Lower leg skin (tissue), 3 donors: ENCODE data around the gene PCDH9.

ENCODE experiments used
- POLR2A ChIP-seq, 2 donors: fragments of 450-650 bp; IDR thresholded peaks; one replicate each; pipeline ENCODE4 v1.6.1; 2016 to 2017; ENCODE audit warnings: antibody characterized with exemption in 2 of 2, mild to moderate bottlenecking in 1 of 2, moderate library complexity in 1 of 2
- TF ChIP-seq, protein P1 (sequence below), 3 donors: fragments of 450-650 bp; IDR thresholded peaks; one replicate each; pipeline ENCODE4 v1.5.1; 2016; ENCODE audit warnings: antibody characterized with exemption in 3 of 3, mild to moderate bottlenecking in 3 of 3, moderate library complexity in 2 of 3

- TF ChIP-seq, protein P1, sequence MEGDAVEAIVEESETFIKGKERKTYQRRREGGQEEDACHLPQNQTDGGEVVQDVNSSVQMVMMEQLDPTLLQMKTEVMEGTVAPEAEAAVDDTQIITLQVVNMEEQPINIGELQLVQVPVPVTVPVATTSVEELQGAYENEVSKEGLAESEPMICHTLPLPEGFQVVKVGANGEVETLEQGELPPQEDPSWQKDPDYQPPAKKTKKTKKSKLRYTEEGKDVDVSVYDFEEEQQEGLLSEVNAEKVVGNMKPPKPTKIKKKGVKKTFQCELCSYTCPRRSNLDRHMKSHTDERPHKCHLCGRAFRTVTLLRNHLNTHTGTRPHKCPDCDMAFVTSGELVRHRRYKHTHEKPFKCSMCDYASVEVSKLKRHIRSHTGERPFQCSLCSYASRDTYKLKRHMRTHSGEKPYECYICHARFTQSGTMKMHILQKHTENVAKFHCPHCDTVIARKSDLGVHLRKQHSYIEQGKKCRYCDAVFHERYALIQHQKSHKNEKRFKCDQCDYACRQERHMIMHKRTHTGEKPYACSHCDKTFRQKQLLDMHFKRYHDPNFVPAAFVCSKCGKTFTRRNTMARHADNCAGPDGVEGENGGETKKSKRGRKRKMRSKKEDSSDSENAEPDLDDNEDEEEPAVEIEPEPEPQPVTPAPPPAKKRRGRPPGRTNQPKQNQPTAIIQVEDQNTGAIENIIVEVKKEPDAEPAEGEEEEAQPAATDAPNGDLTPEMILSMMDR (IDR thresholded peaks at IDR 0.05), result no peak
- no peak for TF ChIP-seq POLR2A (IDR thresholded peaks at IDR 0.05)
These were observed 747.3 kb downstream of the PCDH9 start for GRCh38 chr13:66482836-66483235.
